ENCODE results near the gene KRT17. TPM values are rescaled to one million over a fixed set of nuclear protein-coding genes. Genes with fewer than 3 reads are reported as not detected.
"Not testable (repeated sequence)": the region's sequence is repeated elsewhere in the genome, so short reads cannot be mapped to it uniquely, and the experiment has no call there.

Gene KRT17
- total and polyA plus RNA-seq, 9 of the 15 experiments (the other 6 are each of a cell fraction or from before 2014, with no cell fraction given), result 0.23 to 0.25 TPM; not detected in 7

GRCh38 chr17:41578538-41578937 is 45.8 kb downstream of the KRT17 start:
- WGBS (ENCODE audit: insufficient coverage, low coverage, missing lambda C conversion rate), result 25% methylated on average over 1 of the region's 1 CpG
- POLR2A ChIA-PET, result interaction anchor here (0.7 kb wide), 1 partner anchor 28 kb away, joined by 3 read pairs; no protein-coding TSS in a partner anchor
- CTCF ChIA-PET (ENCODE audit: low intra/inter-chr PET ratio), result interaction anchor here (0.9 to 3.6 kb wide), 3 partner anchors 69 to 84 kb away, joined by 3 to 21 read pairs (median 17); no protein-coding TSS in a partner anchor

GRCh38 chr17:41576740-41577139 is 47.6 kb downstream of the KRT17 start:
- ATAC-seq, result peak; percentile 26; the same call in 2 of the 3 replicates
- H2AFZ ChIP-seq (ENCODE audit: low read depth, low read length); H3K36me3 ChIP-seq (ENCODE audit: control insufficient read depth, insufficient read depth, low read length); intact Hi-C loops (cut with micrococcal nuclease); H3K4me3 ChIP-seq; H3K4me2 ChIP-seq (ENCODE audit: insufficient read depth, low read length); H3K9ac ChIP-seq (ENCODE audit: insufficient read depth in 1 of 2, low read depth in 2 of 2, low read length in 2 of 2); FAIRE-seq; H3K9me1 ChIP-seq (ENCODE audit: control insufficient read depth, insufficient read depth, low read length); H3K9me3 ChIP-seq (replicated peaks; ENCODE audit: control insufficient read depth, insufficient read depth, low read depth, low read length); BruUV-seq (replicated peaks); POLR2A ChIA-PET; in situ Hi-C loops (cut with MboI); H4K20me1 ChIP-seq (replicated peaks; ENCODE audit: control insufficient read depth, insufficient read depth, low read length); H3K27ac ChIP-seq (ENCODE audit: extremely low read depth, low read depth, low read length); H3K79me2 ChIP-seq (ENCODE audit: control insufficient read depth, insufficient read depth, low read length): not testable (repeated sequence)
- peak in 2 of 4 experiments; percentile 23 to 25 for DNase-seq (ENCODE audit: extremely low read depth in 1 of 4, low spot score in 3 of 4)
- WGBS (ENCODE audit: insufficient coverage, low coverage, missing lambda C conversion rate), result 0% methylated on average over 2 of the region's 4 CpGs
- TF ChIP-seq C11orf30 (IDR thresholded peaks at IDR 0.05; ENCODE audit: low read depth), result peak; percentile 91
- TF ChIP-seq PKNOX1 (IDR thresholded peaks at IDR 0.05), result peak; percentile 55
- peak; percentile 92 for TF ChIP-seq ZNF316 (IDR thresholded peaks at IDR 0.05)
- TF ChIP-seq MAFK (IDR thresholded peaks at IDR 0.05; ENCODE audit: low read length), result peak; percentile 60
- peak; percentile 77; the same call in 1 of the 2 replicates for TF ChIP-seq ZNF263 (CRISPR knock-in tag; IDR thresholded peaks at IDR 0.05; ENCODE audit: borderline replicate concordance)
- TF ChIP-seq MAFG (tag; conservative IDR thresholded peaks at IDR 0.05), result peak; percentile 63
- Histone ChIP-seq H3K27me3 (ENCODE audit: control insufficient read depth in 2 of 2, insufficient read depth in 2 of 2, low read length in 2 of 2) (peaks cover 13 to 20% of the 10 kb centered on the region in 2 experiments), H3K4me1 (replicated peaks in 1 of 2; ENCODE audit: control insufficient read depth in 2 of 2, insufficient read depth in 2 of 2, low read length in 2 of 2) (peaks cover 2 to 14% of the 10 kb centered on the region in 2 experiments; a peak in 3 of 5 replicates)
- CTCF ChIA-PET (ENCODE audit: low intra/inter-chr PET ratio), result interaction anchor here (0.7 kb wide), 1 partner anchor 71 kb away, joined by 3 read pairs; no protein-coding TSS in a partner anchor

More at GRCh38 chr17:41578538-41578937, 45.8 kb downstream of the KRT17 start:
- Histone ChIP-seq H3K4me1 (replicated peaks in 1 of 2; ENCODE audit: control insufficient read depth in 2 of 2, insufficient read depth in 2 of 2, low read length in 2 of 2) (peaks cover 2 to 9% of the 10 kb centered on the region in 2 experiments; a peak in 3 of 5 replicates), H3K9me3 (replicated peaks; ENCODE audit: control insufficient read depth, insufficient read depth, low read depth, low read length) (no peaks in the 10 kb centered on the region), H3K27ac (ENCODE audit: extremely low read depth, low read depth, low read length) (no peak overlapping the region), H3K4me2 (ENCODE audit: insufficient read depth, low read length) (no peak overlapping the region), H3K27me3 (ENCODE audit: control insufficient read depth in 2 of 2, insufficient read depth in 2 of 2, low read length in 2 of 2) (peaks cover 2 to 15% of the 10 kb centered on the region in 2 experiments; a peak in 2 of 5 replicates), H3K4me3 (no peak overlapping the region), H3K79me2 (ENCODE audit: control insufficient read depth, insufficient read depth, low read length) (no peaks in the 10 kb centered on the region), H3K36me3 (ENCODE audit: control insufficient read depth, insufficient read depth, low read length) (no peaks in the 10 kb centered on the region), H4K20me1 (replicated peaks; ENCODE audit: control insufficient read depth, insufficient read depth, low read length) (no peaks in the 10 kb centered on the region), H3K9me1 (ENCODE audit: control insufficient read depth, insufficient read depth, low read length) (no peaks in the 10 kb centered on the region), H3K9ac (ENCODE audit: insufficient read depth in 1 of 2, low read depth in 2 of 2, low read length in 2 of 2) (no peak overlapping the region), H2AFZ (ENCODE audit: low read depth, low read length) (no peak overlapping the region)
- DNase-seq (ENCODE audit: extremely low read depth in 1 of 4, low spot score in 3 of 4) (no peak), FAIRE-seq (no peak), ATAC-seq (no peak)
- intact Hi-C loops (cut with micrococcal nuclease), result no loop called here
- TF ChIP-seq ZNF24 (IDR thresholded peaks at IDR 0.05) (peak; percentile 95), TOE1 (IDR thresholded peaks at IDR 0.05; ENCODE audit: borderline replicate concordance) (no peak), TOE1 (CRISPR knock-in tag; IDR thresholded peaks at IDR 0.05; ENCODE audit: borderline replicate concordance, low read depth) (no peak)
- in situ Hi-C loops (cut with MboI), result no loop called here
- no TSS peak for BruUV-seq (replicated peaks)
